ENCODE data around the gene BCKDHB. TPM values are rescaled to one million over a fixed set of nuclear protein-coding genes. Genes with fewer than 3 reads are reported as not detected.

The BCKDHB gene
- total RNA-seq, 1 experiment from 2014 or later = 17.7 TPM

GRCh38 chr6:80165143-80165542, 58.7 kb downstream of the BCKDHB start:
- ChIA-PET POLR2A (interaction anchor here (1.0 to 1.8 kb wide), 6 partner anchors 16 to 628 kb away, joined by 3 to 10 read pairs (median 5); partner anchors contain the start of genes BCKDHB and LCA5), CTCF (interaction anchor here (1.1 to 1.4 kb wide), 3 partner anchors 10 to 50 kb away, joined by 3 to 5 read pairs (median 5); no protein-coding TSS in a partner anchor)
- Mint-ChIP-seq H3K4me1 (ENCODE audit: insufficient read depth, unreplicated experiment) (no peaks in the 10 kb centered on the region), H3K27me3 (ENCODE audit: insufficient read depth, unreplicated experiment) (no peaks in the 10 kb centered on the region), H3K36me3 (ENCODE audit: insufficient read depth, unreplicated experiment) (no peaks in the 10 kb centered on the region), H3K9me3 (ENCODE audit: unreplicated experiment) (no peaks in the 10 kb centered on the region), H3K27ac (ENCODE audit: low read depth, unreplicated experiment) (no peak overlapping the region), H3K4me3 (ENCODE audit: unreplicated experiment) (peak overlapping the region; percentile 6)
- DNase-seq (ENCODE audit: unreplicated experiment) = peak; percentile 83
- no peak for TF ChIP-seq CTCF (IDR thresholded peaks at IDR 0.05; ENCODE audit: unreplicated experiment)
- intact Hi-C loops (cut with micrococcal nuclease) = no loop called here
- no TSS peak for BruUV-seq (replicated peaks)

- intact Hi-C loops (cut with micrococcal nuclease) = loop anchor here (2.0 kb wide), 1 partner anchor 15 kb away; no protein-coding TSS in a partner anchor
- Mint-ChIP-seq H3K27ac (ENCODE audit: low read depth, unreplicated experiment) (no peak overlapping the region), H3K4me1 (ENCODE audit: insufficient read depth, unreplicated experiment) (no peaks in the 10 kb centered on the region), H3K4me3 (ENCODE audit: unreplicated experiment) (no peak overlapping the region), H3K36me3 (ENCODE audit: insufficient read depth, unreplicated experiment) (no peaks in the 10 kb centered on the region), H3K9me3 (ENCODE audit: unreplicated experiment) (no peaks in the 10 kb centered on the region), H3K27me3 (ENCODE audit: insufficient read depth, unreplicated experiment) (no peaks in the 10 kb centered on the region)
- ChIA-PET POLR2A (interaction anchor here (1.0 to 1.8 kb wide), 6 partner anchors 15 to 629 kb away, joined by 3 to 10 read pairs (median 5); partner anchors contain the start of genes BCKDHB and LCA5), CTCF (interaction anchor here (0.9 to 1.4 kb wide), 4 partner anchors 9 to 49 kb away, joined by 3 to 5 read pairs (median 4); no protein-coding TSS in a partner anchor)
- no peak for TF ChIP-seq CTCF (IDR thresholded peaks at IDR 0.05; ENCODE audit: unreplicated experiment)
- DNase-seq (ENCODE audit: unreplicated experiment) = no peak
- no TSS peak for BruUV-seq (replicated peaks)
Observed at GRCh38 chr6:80165819-80166218, 59.3 kb downstream of the BCKDHB start.

- Mint-ChIP-seq H3K36me3 (ENCODE audit: insufficient read depth, unreplicated experiment) (no peaks in the 10 kb centered on the region), H3K27ac (ENCODE audit: low read depth, unreplicated experiment) (no peak overlapping the region), H3K4me3 (ENCODE audit: unreplicated experiment) (no peak overlapping the region), H3K9me3 (ENCODE audit: unreplicated experiment) (no peaks in the 10 kb centered on the region), H3K4me1 (ENCODE audit: insufficient read depth, unreplicated experiment) (peaks cover 5% of the 10 kb centered on the region), H3K27me3 (ENCODE audit: insufficient read depth, unreplicated experiment) (no peaks in the 10 kb centered on the region)
- DNase-seq (ENCODE audit: unreplicated experiment) = no peak
- POLR2A ChIA-PET = no interaction called here
- no TSS peak for BruUV-seq (replicated peaks)
- TF ChIP-seq CTCF (IDR thresholded peaks at IDR 0.05; ENCODE audit: unreplicated experiment) = no peak
- CTCF ChIA-PET = no interaction called here
- intact Hi-C loops (cut with micrococcal nuclease) = no loop called here
Observed at GRCh38 chr6:80170433-80170832, 64.0 kb downstream of the BCKDHB start.

GRCh38 chr6:80173411-80173810, 66.9 kb downstream of the BCKDHB start:
- Mint-ChIP-seq H3K4me1 (ENCODE audit: insufficient read depth, unreplicated experiment) (peaks cover 5% of the 10 kb centered on the region), H3K36me3 (ENCODE audit: insufficient read depth, unreplicated experiment) (no peaks in the 10 kb centered on the region), H3K27ac (ENCODE audit: low read depth, unreplicated experiment) (no peak overlapping the region), H3K27me3 (ENCODE audit: insufficient read depth, unreplicated experiment) (no peaks in the 10 kb centered on the region), H3K4me3 (ENCODE audit: unreplicated experiment) (no peak overlapping the region), H3K9me3 (ENCODE audit: unreplicated experiment) (no peaks in the 10 kb centered on the region)
- intact Hi-C loops (cut with micrococcal nuclease) = no loop called here
- no peak for TF ChIP-seq CTCF (IDR thresholded peaks at IDR 0.05; ENCODE audit: unreplicated experiment)
- no TSS peak for BruUV-seq (replicated peaks)
- POLR2A ChIA-PET = interaction anchor here (0.6 to 1.7 kb wide), 2 partner anchors 10 to 184 kb away, joined by 3 to 4 read pairs; no protein-coding TSS in a partner anchor
- CTCF ChIA-PET = interaction anchor here (0.6 kb wide), 1 partner anchor 150 kb away, joined by 3 read pairs; no protein-coding TSS in a partner anchor
- DNase-seq (ENCODE audit: unreplicated experiment) = peak; percentile 46
